Naive thymus-derived CD4-positive, alpha-beta T cell (primary cell): ENCODE data around the gene UFC1. TPM values are rescaled to one million over a fixed set of nuclear protein-coding genes. Genes with fewer than 3 reads are reported as not detected.

Experiments used
- ATAC-seq: fragments of 150-1000 bp; cut with Tn5 transposase; 2 replicates; pipeline ENCODE4 v1.10.0; 2021; ENCODE audit warnings: mild to moderate bottlenecking, moderate library complexity
- CTCF ChIA-PET: fragments of 350-600 bp; sonication (Branson Sonifier 250); formaldehyde crosslinking; loops from one replicate; lab custom pipeline; 2021; ENCODE audit warnings: antibody characterized with exemption; lab: Charles Lee
- POLR2A ChIA-PET: fragments of 350-600 bp; sonication (Branson Sonifier 250); formaldehyde crosslinking; loops from one replicate; lab custom pipeline; 2021; ENCODE audit warnings: antibody characterized with exemption, inconsistent platforms; lab: Charles Lee
- DNase-seq, 9 donors: peaks; one replicate each; pipeline versions ENCODE4 v3.0.0 to v3.0.0-alpha.2; 2020 to 2022; ENCODE audit warnings: mixed read lengths in 1 of 9
- H3K27ac ChIP-seq: one replicate; pipeline ENCODE4 v1.7.0; 2013; ENCODE audit warnings: mild to moderate bottlenecking, low read depth, low read length, moderate library complexity
- H3K27me3 ChIP-seq, 2 donors: one replicate each; pipeline ENCODE4 v1.7.0; 2013; ENCODE audit warnings: low read length in 2 of 2, mild to moderate bottlenecking in 2 of 2, moderate library complexity in 2 of 2; ENCODE audit not compliant: control insufficient read depth in 2 of 2, insufficient read depth in 2 of 2
- H3K36me3 ChIP-seq, 3 experiments: 1 replicate in 2 of 3; 2 replicates in 1 of 3; pipeline ENCODE4 v1.7.0; 2013; ENCODE audit warnings: low read length in 3 of 3, mild to moderate bottlenecking in 3 of 3, moderate library complexity in 1 of 3; ENCODE audit not compliant: insufficient read depth in 3 of 3, control insufficient read depth in 2 of 3
- H3K4me1 ChIP-seq, 2 donors: one replicate each; pipeline ENCODE4 v1.7.0; 2013; ENCODE audit warnings: low read length in 2 of 2, mild to moderate bottlenecking in 2 of 2, moderate library complexity in 1 of 2; ENCODE audit not compliant: control insufficient read depth in 2 of 2, insufficient read depth in 2 of 2
- H3K4me3 ChIP-seq: 2 replicates; pipeline ENCODE4 v1.7.0; 2013; ENCODE audit warnings: mild to moderate bottlenecking, low read length
- H3K9me3 ChIP-seq, 3 experiments: 1 replicate in 2 of 3; 2 replicates in 1 of 3; pipeline ENCODE4 v1.7.0; 2013; ENCODE audit warnings: low read length in 3 of 3; ENCODE audit not compliant: control insufficient read depth in 2 of 3
- H3K27ac Mint-ChIP-seq, 9 donors: one replicate each; pipeline ENCODE4 v1.8.0; 2020 to 2022; ENCODE audit warnings: mixed read lengths in 9 of 9, mild to moderate bottlenecking in 8 of 9, moderate library complexity in 5 of 9, inconsistent platforms in 2 of 9
- H3K27me3 Mint-ChIP-seq, 5 donors: one replicate each; pipeline ENCODE4 v1.8.0; 2021 to 2022; ENCODE audit warnings: mixed read lengths in 5 of 5, mild to moderate bottlenecking in 1 of 5
- H3K36me3 Mint-ChIP-seq, 5 donors: one replicate each; pipeline ENCODE4 v1.8.0; 2020 to 2022; ENCODE audit warnings: mixed read lengths in 5 of 5, mild to moderate bottlenecking in 3 of 5, inconsistent platforms in 1 of 5
- H3K4me1 Mint-ChIP-seq, 7 donors: one replicate each; pipeline ENCODE4 v1.8.0; 2020 to 2022; ENCODE audit warnings: mixed read lengths in 7 of 7, mild to moderate bottlenecking in 3 of 7, inconsistent platforms in 1 of 7
- H3K4me3 Mint-ChIP-seq, 10 donors: one replicate each; pipeline ENCODE4 v1.8.0; 2020 to 2022; ENCODE audit warnings: mild to moderate bottlenecking in 10 of 10, mixed read lengths in 10 of 10, moderate library complexity in 6 of 10, inconsistent platforms in 2 of 10
- H3K9me3 Mint-ChIP-seq, 11 donors: one replicate each; pipeline ENCODE4 v1.8.0; 2020 to 2022; ENCODE audit warnings: mixed read lengths in 11 of 11, mild to moderate bottlenecking in 4 of 11, inconsistent platforms in 1 of 11, moderate library complexity in 1 of 11
- intact Hi-C, 2 donors: fragments of 100-400 bp; cut with micrococcal nuclease; formaldehyde crosslinking; loops; one replicate each; pipeline ENCODE4 v1.15.1; 2023
- polyA plus RNA-seq, 2 donors: library from polyadenylated mRNA; unstranded; fragments of 300-500 nt; fragmentation: Illumina TruSeq; gene quantifications; one replicate each; pipeline ENCODE4 v1.2.3, GENCODE V29; 2021
- total RNA-seq, 6 experiments: library from RNA in 5 of 6; stranded (reverse) in 5 of 6; gene quantifications; 1 replicate in 5 of 6; 2 replicates in 1 of 6; pipeline ENCODE4 v1.2.3 and lab custom pipeline; 2021 to 2026

UFC1 gene
- total and polyA plus RNA-seq, 7 experiments from 2014 or later, result 83.7 to 132 (median 106) TPM

GRCh38 chr1:161162052-161162451 lies 8.3 kb downstream of the UFC1 start:
- H3K36me3 Mint-ChIP-seq, result peaks cover 5 to 23% (median 15%) of the 10 kb centered on the region in 5 donors
- Histone ChIP-seq H3K4me1 (peaks cover 30 to 32% of the 10 kb centered on the region in 2 donors), H3K27me3 (no peaks in the 10 kb centered on the region), H3K36me3 (peaks cover 0 to 61% (median 0%) of the 10 kb centered on the region in 3 experiments), H3K27ac (no peak overlapping the region), H3K4me3 (no peak overlapping the region), H3K9me3 (no peaks in the 10 kb centered on the region)
- no peak for DNase-seq
- intact Hi-C loops, result no loop called here
- peak overlapping the region in 5 of 9 donors; percentile 24 to 82 (median 74) for H3K27ac Mint-ChIP-seq
- H3K4me3 Mint-ChIP-seq, result peak overlapping the region in 6 of 10 donors; percentile 20 to 94 (median 45)
- ChIA-PET CTCF (interaction anchor here (1.0 to 1.6 kb wide), 3 partner anchors 20 to 220 kb away, joined by 3 to 4 read pairs (median 3); partner anchors contain the start of gene NDUFS2), POLR2A (interaction anchor here (0.5 to 2.6 kb wide), 9 partner anchors 8 to 109 kb away, joined by 3 to 9 read pairs (median 5); partner anchors contain the start of genes B4GALT3, NDUFS2 and UFC1)
- ATAC-seq, result no peak
- H3K9me3 Mint-ChIP-seq, result no peaks in the 10 kb centered on the region
- peaks cover 41 to 87% (median 71%) of the 10 kb centered on the region in 7 donors for H3K4me1 Mint-ChIP-seq
- no peaks in the 10 kb centered on the region for H3K27me3 Mint-ChIP-seq

- Mint-ChIP-seq H3K4me1 (peaks cover 47 to 92% (median 74%) of the 10 kb centered on the region in 7 donors), H3K4me3 (peak overlapping the region in 3 of 10 donors; percentile 20 to 33 (median 32)), H3K36me3 (peaks cover 5 to 16% (median 13%) of the 10 kb centered on the region in 5 donors), H3K27me3 (no peaks in the 10 kb centered on the region), H3K27ac (peak overlapping the region in 7 of 9 donors; percentile 13 to 99 (median 63)), H3K9me3 (no peaks in the 10 kb centered on the region)
- DNase-seq (no peak), ATAC-seq (no peak)
- H3K27ac ChIP-seq, result no peak overlapping the region
- no peaks in the 10 kb centered on the region for H3K9me3 ChIP-seq
- peaks cover 0 to 54% (median 0%) of the 10 kb centered on the region in 3 experiments for H3K36me3 ChIP-seq
- no peak overlapping the region for H3K4me3 ChIP-seq
- intact Hi-C loops, result no loop called here
- peaks cover 33 to 34% of the 10 kb centered on the region in 2 donors for H3K4me1 ChIP-seq
- H3K27me3 ChIP-seq, result no peaks in the 10 kb centered on the region
- CTCF ChIA-PET, result interaction anchor here (1.0 to 1.6 kb wide), 3 partner anchors 19 to 219 kb away, joined by 3 to 4 read pairs (median 3); partner anchors contain the start of gene NDUFS2
- POLR2A ChIA-PET, result interaction anchor here (1.6 to 2.6 kb wide), 2 partner anchors 14 to 40 kb away, joined by 7 to 9 read pairs; partner anchors contain the start of genes B4GALT3 and NDUFS2
These were observed 9.0 kb downstream of the UFC1 start for GRCh38 chr1:161162806-161163205.

- Mint-ChIP-seq H3K27me3 (no peaks in the 10 kb centered on the region), H3K4me1 (peaks cover 48 to 89% (median 75%) of the 10 kb centered on the region in 7 donors), H3K9me3 (no peaks in the 10 kb centered on the region), H3K27ac (peak overlapping the region; percentile 54 to 99 (median 95)), H3K4me3 (peak overlapping the region in 3 of 10 donors; percentile 12 to 38 (median 21)), H3K36me3 (peaks cover 5 to 18% (median 13%) of the 10 kb centered on the region in 5 donors)
- no peak for ATAC-seq
- peaks cover 0 to 46% (median 0%) of the 10 kb centered on the region in 3 experiments for H3K36me3 ChIP-seq
- H3K9me3 ChIP-seq, result no peaks in the 10 kb centered on the region
- no peak for DNase-seq
- H3K4me1 ChIP-seq, result peaks cover 32 to 33% of the 10 kb centered on the region in 2 donors
- ChIA-PET POLR2A (interaction anchor here (1.3 to 6.5 kb wide), 5 partner anchors 17 to 62 kb away, joined by 3 to 81 read pairs (median 16); partner anchors contain the start of genes ADAMTS4, NDUFS2, NIT1 and PFDN2), CTCF (interaction anchor here (2.9 kb wide), 1 partner anchor 62 kb away, joined by 25 read pairs; the partner anchor contains the start of gene TOMM40L)
- H3K4me3 ChIP-seq, result no peak overlapping the region
- intact Hi-C loops, result no loop called here
- H3K27ac ChIP-seq, result no peak overlapping the region
- no peaks in the 10 kb centered on the region for H3K27me3 ChIP-seq
These were observed 10.0 kb downstream of the UFC1 start for GRCh38 chr1:161163793-161164192.

GRCh38 chr1:161164901-161165610 lies 11.3 kb downstream of the UFC1 start:
- H3K27ac Mint-ChIP-seq, result peak overlapping the region; percentile 93 to 99 (median 99)
- H3K27me3 Mint-ChIP-seq, result no peaks in the 10 kb centered on the region
- no peak for ATAC-seq
- Histone ChIP-seq H3K27me3 (no peaks in the 10 kb centered on the region), H3K4me1 (peaks cover 24 to 27% of the 10 kb centered on the region in 2 donors), H3K27ac (peak overlapping the region; percentile 86), H3K9me3 (no peaks in the 10 kb centered on the region), H3K4me3 (peak overlapping the region; percentile 93), H3K36me3 (peaks cover 0 to 52% (median 10%) of the 10 kb centered on the region in 3 experiments)
- CTCF ChIA-PET, result interaction anchor here (0.7 to 3.2 kb wide), 19 partner anchors 8 to 217 kb away, joined by 3 to 32 read pairs (median 5); partner anchors contain the start of genes ADAMTS4, APOA2, B4GALT3 and DEDD
- intact Hi-C loops, result loop anchor here in 1 of 2 donors (5.0 kb wide), 1 partner anchor 222 kb away; no protein-coding TSS in a partner anchor
- DNase-seq, result no peak
- POLR2A ChIA-PET, result interaction anchor here (0.7 to 6.5 kb wide), 23 partner anchors 9 to 562 kb away, joined by 3 to 81 read pairs (median 6); partner anchors contain the start of genes ADAMTS4, B4GALT3, CD48 and NDUFS2
- peaks cover 5 to 18% (median 13%) of the 10 kb centered on the region in 5 donors for H3K36me3 Mint-ChIP-seq
- H3K4me3 Mint-ChIP-seq, result peak overlapping the region; percentile 19 to 98 (median 77)
- H3K9me3 Mint-ChIP-seq, result no peaks in the 10 kb centered on the region
- H3K4me1 Mint-ChIP-seq, result peaks cover 44 to 82% (median 72%) of the 10 kb centered on the region in 7 donors

- peaks cover 38 to 77% (median 66%) of the 10 kb centered on the region in 7 donors for H3K4me1 Mint-ChIP-seq
- CTCF ChIA-PET, result interaction anchor here (0.6 to 3.2 kb wide), 29 partner anchors 9 to 223 kb away, joined by 3 to 32 read pairs (median 4); partner anchors contain the start of genes ADAMTS4, APOA2, B4GALT3 and DEDD
These were observed 12.2 kb downstream of the UFC1 start, which contains the start of gene PPOX for GRCh38 chr1:161165742-161166668. TSS of gene PPOX (plus strand) at chr1:161166426. CDS start at chr1:161166848, 422 bp downstream.

More at GRCh38 chr1:161165742-161166668, 12.2 kb downstream of the UFC1 start, which contains the start of gene PPOX:
- ATAC-seq (peak; percentile 94), DNase-seq (peak; percentile 78 to 95 (median 93))
- Mint-ChIP-seq H3K27me3 (no peaks in the 10 kb centered on the region), H3K9me3 (no peaks in the 10 kb centered on the region), H3K4me3 (peak within 1 kb of the TSS; percentile 86 to 98 (median 94)), H3K27ac (peak within 1 kb of the TSS; percentile 93 to 99 (median 99)), H3K36me3 (peaks cover 5 to 20% (median 15%) of the 10 kb centered on the region in 5 donors)
- peaks cover 14 to 17% of the 10 kb centered on the region in 2 donors for H3K4me1 ChIP-seq
- H3K27ac ChIP-seq, result peak within 1 kb of the TSS; percentile 86
- POLR2A ChIA-PET, result interaction anchor here (0.5 to 6.5 kb wide), 25 partner anchors 10 to 561 kb away, joined by 3 to 81 read pairs (median 6); partner anchors contain the start of genes ADAMTS4, APOA2, B4GALT3 and CD48
- no peaks in the 10 kb centered on the region for H3K27me3 ChIP-seq
- H3K9me3 ChIP-seq, result no peaks in the 10 kb centered on the region
- intact Hi-C loops, result loop anchor here (1.0 to 5.0 kb wide), 14 partner anchors 11 to 221 kb away; partner anchors contain the start of genes B4GALT3 (in 2 of the 2), DEDD (in 2 of the 2), NDUFS2 (in 2 of the 2) and UFC1 (in 2 of the 2)
- peaks cover 0 to 58% (median 12%) of the 10 kb centered on the region in 3 experiments for H3K36me3 ChIP-seq
- H3K4me3 ChIP-seq, result peak within 1 kb of the TSS; percentile 93
